ENCODE data around the gene LCT. TPM values are rescaled to one million over a fixed set of nuclear protein-coding genes. Genes with fewer than 3 reads are reported as not detected.
A peak's percentile ranks its signal among the peaks of the same experiment; 100 is the strongest.

The LCT gene
- total and polyA plus RNA-seq, 9 of the 15 experiments (the other 6 are each of a cell fraction or from before 2014, with no cell fraction given), result 0.01 to 0.04 (median 0.03) TPM; not detected in 4

DNA sequence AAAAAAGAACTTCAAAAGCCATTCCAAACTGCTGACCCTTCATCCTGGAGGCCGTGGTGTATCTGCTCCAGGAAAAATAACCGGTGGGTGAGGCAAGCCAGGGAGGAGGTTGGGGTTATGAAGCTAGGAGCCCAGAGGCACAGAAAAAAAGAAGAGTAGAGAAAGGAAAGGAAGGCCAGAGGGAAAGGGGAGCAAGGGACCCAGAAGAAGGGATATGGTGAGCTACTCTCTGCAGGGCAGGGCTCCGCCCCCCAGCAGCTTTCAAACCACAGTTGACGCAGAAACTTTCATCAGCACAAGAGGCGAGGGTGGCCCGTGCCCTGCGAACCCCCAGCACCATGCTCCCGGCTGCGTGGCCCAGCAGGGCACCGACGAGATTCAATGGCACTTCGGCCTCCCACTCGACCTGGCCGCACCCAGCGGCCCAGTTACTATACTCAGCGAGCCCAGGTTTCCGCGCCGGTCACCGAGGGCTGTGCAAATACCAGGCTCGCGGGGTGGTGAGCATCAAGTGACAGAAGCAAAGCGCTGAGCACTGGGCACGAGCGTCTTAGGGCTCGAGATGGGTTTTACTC is 38.6 kb upstream of the LCT start (continued):
- TF ChIP-seq, protein P1, sequence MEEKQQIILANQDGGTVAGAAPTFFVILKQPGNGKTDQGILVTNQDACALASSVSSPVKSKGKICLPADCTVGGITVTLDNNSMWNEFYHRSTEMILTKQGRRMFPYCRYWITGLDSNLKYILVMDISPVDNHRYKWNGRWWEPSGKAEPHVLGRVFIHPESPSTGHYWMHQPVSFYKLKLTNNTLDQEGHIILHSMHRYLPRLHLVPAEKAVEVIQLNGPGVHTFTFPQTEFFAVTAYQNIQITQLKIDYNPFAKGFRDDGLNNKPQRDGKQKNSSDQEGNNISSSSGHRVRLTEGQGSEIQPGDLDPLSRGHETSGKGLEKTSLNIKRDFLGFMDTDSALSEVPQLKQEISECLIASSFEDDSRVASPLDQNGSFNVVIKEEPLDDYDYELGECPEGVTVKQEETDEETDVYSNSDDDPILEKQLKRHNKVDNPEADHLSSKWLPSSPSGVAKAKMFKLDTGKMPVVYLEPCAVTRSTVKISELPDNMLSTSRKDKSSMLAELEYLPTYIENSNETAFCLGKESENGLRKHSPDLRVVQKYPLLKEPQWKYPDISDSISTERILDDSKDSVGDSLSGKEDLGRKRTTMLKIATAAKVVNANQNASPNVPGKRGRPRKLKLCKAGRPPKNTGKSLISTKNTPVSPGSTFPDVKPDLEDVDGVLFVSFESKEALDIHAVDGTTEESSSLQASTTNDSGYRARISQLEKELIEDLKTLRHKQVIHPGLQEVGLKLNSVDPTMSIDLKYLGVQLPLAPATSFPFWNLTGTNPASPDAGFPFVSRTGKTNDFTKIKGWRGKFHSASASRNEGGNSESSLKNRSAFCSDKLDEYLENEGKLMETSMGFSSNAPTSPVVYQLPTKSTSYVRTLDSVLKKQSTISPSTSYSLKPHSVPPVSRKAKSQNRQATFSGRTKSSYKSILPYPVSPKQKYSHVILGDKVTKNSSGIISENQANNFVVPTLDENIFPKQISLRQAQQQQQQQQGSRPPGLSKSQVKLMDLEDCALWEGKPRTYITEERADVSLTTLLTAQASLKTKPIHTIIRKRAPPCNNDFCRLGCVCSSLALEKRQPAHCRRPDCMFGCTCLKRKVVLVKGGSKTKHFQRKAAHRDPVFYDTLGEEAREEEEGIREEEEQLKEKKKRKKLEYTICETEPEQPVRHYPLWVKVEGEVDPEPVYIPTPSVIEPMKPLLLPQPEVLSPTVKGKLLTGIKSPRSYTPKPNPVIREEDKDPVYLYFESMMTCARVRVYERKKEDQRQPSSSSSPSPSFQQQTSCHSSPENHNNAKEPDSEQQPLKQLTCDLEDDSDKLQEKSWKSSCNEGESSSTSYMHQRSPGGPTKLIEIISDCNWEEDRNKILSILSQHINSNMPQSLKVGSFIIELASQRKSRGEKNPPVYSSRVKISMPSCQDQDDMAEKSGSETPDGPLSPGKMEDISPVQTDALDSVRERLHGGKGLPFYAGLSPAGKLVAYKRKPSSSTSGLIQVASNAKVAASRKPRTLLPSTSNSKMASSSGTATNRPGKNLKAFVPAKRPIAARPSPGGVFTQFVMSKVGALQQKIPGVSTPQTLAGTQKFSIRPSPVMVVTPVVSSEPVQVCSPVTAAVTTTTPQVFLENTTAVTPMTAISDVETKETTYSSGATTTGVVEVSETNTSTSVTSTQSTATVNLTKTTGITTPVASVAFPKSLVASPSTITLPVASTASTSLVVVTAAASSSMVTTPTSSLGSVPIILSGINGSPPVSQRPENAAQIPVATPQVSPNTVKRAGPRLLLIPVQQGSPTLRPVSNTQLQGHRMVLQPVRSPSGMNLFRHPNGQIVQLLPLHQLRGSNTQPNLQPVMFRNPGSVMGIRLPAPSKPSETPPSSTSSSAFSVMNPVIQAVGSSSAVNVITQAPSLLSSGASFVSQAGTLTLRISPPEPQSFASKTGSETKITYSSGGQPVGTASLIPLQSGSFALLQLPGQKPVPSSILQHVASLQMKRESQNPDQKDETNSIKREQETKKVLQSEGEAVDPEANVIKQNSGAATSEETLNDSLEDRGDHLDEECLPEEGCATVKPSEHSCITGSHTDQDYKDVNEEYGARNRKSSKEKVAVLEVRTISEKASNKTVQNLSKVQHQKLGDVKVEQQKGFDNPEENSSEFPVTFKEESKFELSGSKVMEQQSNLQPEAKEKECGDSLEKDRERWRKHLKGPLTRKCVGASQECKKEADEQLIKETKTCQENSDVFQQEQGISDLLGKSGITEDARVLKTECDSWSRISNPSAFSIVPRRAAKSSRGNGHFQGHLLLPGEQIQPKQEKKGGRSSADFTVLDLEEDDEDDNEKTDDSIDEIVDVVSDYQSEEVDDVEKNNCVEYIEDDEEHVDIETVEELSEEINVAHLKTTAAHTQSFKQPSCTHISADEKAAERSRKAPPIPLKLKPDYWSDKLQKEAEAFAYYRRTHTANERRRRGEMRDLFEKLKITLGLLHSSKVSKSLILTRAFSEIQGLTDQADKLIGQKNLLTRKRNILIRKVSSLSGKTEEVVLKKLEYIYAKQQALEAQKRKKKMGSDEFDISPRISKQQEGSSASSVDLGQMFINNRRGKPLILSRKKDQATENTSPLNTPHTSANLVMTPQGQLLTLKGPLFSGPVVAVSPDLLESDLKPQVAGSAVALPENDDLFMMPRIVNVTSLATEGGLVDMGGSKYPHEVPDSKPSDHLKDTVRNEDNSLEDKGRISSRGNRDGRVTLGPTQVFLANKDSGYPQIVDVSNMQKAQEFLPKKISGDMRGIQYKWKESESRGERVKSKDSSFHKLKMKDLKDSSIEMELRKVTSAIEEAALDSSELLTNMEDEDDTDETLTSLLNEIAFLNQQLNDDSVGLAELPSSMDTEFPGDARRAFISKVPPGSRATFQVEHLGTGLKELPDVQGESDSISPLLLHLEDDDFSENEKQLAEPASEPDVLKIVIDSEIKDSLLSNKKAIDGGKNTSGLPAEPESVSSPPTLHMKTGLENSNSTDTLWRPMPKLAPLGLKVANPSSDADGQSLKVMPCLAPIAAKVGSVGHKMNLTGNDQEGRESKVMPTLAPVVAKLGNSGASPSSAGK (IDR thresholded peaks at IDR 0.05), result no peak
- TF ChIP-seq ZNF431 (CRISPR knock-in tag; IDR thresholded peaks at IDR 0.05), result 0 out of 2 replicates have a peak, but pooled peaks have one; percentile 11
- TF ChIP-seq ZNF41 (CRISPR knock-in tag; conservative IDR thresholded peaks at IDR 0.05), result no peak
- TF ChIP-seq, protein P2, sequence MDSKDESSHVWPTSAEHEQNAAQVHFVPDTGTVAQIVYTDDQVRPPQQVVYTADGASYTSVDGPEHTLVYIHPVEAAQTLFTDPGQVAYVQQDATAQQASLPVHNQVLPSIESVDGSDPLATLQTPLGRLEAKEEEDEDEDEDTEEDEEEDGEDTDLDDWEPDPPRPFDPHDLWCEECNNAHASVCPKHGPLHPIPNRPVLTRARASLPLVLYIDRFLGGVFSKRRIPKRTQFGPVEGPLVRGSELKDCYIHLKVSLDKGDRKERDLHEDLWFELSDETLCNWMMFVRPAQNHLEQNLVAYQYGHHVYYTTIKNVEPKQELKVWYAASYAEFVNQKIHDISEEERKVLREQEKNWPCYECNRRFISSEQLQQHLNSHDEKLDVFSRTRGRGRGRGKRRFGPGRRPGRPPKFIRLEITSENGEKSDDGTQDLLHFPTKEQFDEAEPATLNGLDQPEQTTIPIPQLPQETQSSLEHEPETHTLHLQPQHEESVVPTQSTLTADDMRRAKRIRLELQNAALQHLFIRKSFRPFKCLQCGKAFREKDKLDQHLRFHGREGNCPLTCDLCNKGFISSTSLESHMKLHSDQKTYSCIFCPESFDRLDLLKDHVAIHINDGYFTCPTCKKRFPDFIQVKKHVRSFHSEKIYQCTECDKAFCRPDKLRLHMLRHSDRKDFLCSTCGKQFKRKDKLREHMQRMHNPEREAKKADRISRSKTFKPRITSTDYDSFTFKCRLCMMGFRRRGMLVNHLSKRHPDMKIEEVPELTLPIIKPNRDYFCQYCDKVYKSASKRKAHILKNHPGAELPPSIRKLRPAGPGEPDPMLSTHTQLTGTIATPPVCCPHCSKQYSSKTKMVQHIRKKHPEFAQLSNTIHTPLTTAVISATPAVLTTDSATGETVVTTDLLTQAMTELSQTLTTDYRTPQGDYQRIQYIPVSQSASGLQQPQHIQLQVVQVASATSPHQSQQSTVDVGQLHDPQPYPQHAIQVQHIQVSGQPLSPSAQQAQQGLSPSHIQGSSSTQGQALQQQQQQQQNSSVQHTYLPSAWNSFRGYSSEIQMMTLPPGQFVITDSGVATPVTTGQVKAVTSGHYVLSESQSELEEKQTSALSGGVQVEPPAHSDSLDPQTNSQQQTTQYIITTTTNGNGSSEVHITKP (IDR thresholded peaks at IDR 0.05; ENCODE audit: partially characterized antibody), result peak; percentile 31
- peak in 1 of 3 experiments; percentile 32 for TF ChIP-seq YY1 (IDR thresholded peaks at IDR 0.05; ENCODE audit: borderline replicate concordance in 1 of 3, control insufficient read depth in 1 of 3, extremely low read depth in 1 of 3, insufficient read depth in 3 of 3, insufficient read length in 1 of 3, insufficient replicate concordance in 2 of 3, low read depth in 1 of 3, low read length in 2 of 3)
- TF ChIP-seq, protein P3, sequence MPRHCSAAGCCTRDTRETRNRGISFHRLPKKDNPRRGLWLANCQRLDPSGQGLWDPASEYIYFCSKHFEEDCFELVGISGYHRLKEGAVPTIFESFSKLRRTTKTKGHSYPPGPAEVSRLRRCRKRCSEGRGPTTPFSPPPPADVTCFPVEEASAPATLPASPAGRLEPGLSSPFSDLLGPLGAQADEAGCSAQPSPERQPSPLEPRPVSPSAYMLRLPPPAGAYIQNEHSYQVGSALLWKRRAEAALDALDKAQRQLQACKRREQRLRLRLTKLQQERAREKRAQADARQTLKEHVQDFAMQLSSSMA (CRISPR knock-in tag; IDR thresholded peaks at IDR 0.05), result no peak
- TF ChIP-seq, protein P4, sequence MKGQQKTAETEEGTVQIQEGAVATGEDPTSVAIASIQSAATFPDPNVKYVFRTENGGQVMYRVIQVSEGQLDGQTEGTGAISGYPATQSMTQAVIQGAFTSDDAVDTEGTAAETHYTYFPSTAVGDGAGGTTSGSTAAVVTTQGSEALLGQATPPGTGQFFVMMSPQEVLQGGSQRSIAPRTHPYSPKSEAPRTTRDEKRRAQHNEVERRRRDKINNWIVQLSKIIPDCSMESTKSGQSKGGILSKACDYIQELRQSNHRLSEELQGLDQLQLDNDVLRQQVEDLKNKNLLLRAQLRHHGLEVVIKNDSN (CRISPR knock-in tag; IDR thresholded peaks at IDR 0.05), result 0 out of 2 replicates have a peak, but pooled peaks have one; percentile 24
- TF ChIP-seq MAZ (CRISPR knock-in tag; conservative IDR thresholded peaks at IDR 0.05 in 1 of 2, IDR thresholded peaks at IDR 0.05 in 1 of 2), result no peak

Data from K562 (cell line).